Activated naive CD4-positive, alpha-beta T cell treated with anti-CD3 and anti-CD28 coated beads, Interleukin-2, amount 50 U/mL, for 24 hours (primary cell): ENCODE results near the gene CITED4.

ENCODE experiments used
- H3K27ac Mint-ChIP-seq: one replicate; pipeline ENCODE4 v1.8.0; 2021; ENCODE audit warnings: mild to moderate bottlenecking, mixed read lengths
- H3K27me3 Mint-ChIP-seq: one replicate; pipeline ENCODE4 v1.8.0; 2021; ENCODE audit warnings: mixed read lengths
- H3K36me3 Mint-ChIP-seq: one replicate; pipeline ENCODE4 v1.8.0; 2021; ENCODE audit warnings: mixed read lengths
- H3K4me1 Mint-ChIP-seq: one replicate; pipeline ENCODE4 v1.8.0; 2021; ENCODE audit warnings: mixed read lengths
- H3K4me3 Mint-ChIP-seq: one replicate; pipeline ENCODE4 v1.8.0; 2021; ENCODE audit warnings: mild to moderate bottlenecking, mixed read lengths
- H3K9me3 Mint-ChIP-seq: one replicate; pipeline ENCODE4 v1.8.0; 2021; ENCODE audit warnings: mixed read lengths

The CITED4 gene

GRCh38 chr1:40894455-40894854 is 32.3 kb upstream of the CITED4 start:
- Mint-ChIP-seq H3K9me3 (peaks cover 11% of the 10 kb centered on the region), H3K36me3 (peaks cover 2% of the 10 kb centered on the region), H3K4me1 (no peaks in the 10 kb centered on the region), H3K27me3 (peaks cover 4% of the 10 kb centered on the region), H3K4me3 (no peak overlapping the region), H3K27ac (no peak overlapping the region)

- Mint-ChIP-seq H3K9me3 (peaks cover 11% of the 10 kb centered on the region), H3K4me1 (no peaks in the 10 kb centered on the region), H3K27me3 (peaks cover 6% of the 10 kb centered on the region), H3K27ac (no peak overlapping the region), H3K4me3 (no peak overlapping the region), H3K36me3 (peaks cover 2% of the 10 kb centered on the region)
Observed at GRCh38 chr1:40893946-40894345, 31.8 kb upstream of the CITED4 start.

GRCh38 chr1:40892354-40892753 is 30.2 kb upstream of the CITED4 start:
- peaks cover 11% of the 10 kb centered on the region for H3K9me3 Mint-ChIP-seq
- no peak overlapping the region for H3K4me3 Mint-ChIP-seq
- H3K36me3 Mint-ChIP-seq = peaks cover 2% of the 10 kb centered on the region
- peaks cover 8% of the 10 kb centered on the region for H3K27me3 Mint-ChIP-seq
- no peaks in the 10 kb centered on the region for H3K4me1 Mint-ChIP-seq
- H3K27ac Mint-ChIP-seq = no peak overlapping the region

GRCh38 chr1:40890771-40891170 is 28.6 kb upstream of the CITED4 start:
- H3K4me3 Mint-ChIP-seq = no peak overlapping the region
- peaks cover 16% of the 10 kb centered on the region for H3K27me3 Mint-ChIP-seq
- H3K27ac Mint-ChIP-seq = no peak overlapping the region
- peaks cover 11% of the 10 kb centered on the region for H3K9me3 Mint-ChIP-seq
- H3K4me1 Mint-ChIP-seq = no peaks in the 10 kb centered on the region
- H3K36me3 Mint-ChIP-seq = peaks cover 2% of the 10 kb centered on the region

- Mint-ChIP-seq H3K27ac (peak overlapping the region; percentile 0), H3K9me3 (no peaks in the 10 kb centered on the region), H3K27me3 (peaks cover 27% of the 10 kb centered on the region), H3K4me3 (no peak overlapping the region), H3K4me1 (peaks cover 5% of the 10 kb centered on the region), H3K36me3 (peaks cover 2% of the 10 kb centered on the region)
Observed at GRCh38 chr1:40887652-40888051, 25.5 kb upstream of the CITED4 start.

GRCh38 chr1:40887012-40887378 is 24.8 kb upstream of the CITED4 start:
- Mint-ChIP-seq H3K27ac (no peak overlapping the region), H3K9me3 (no peaks in the 10 kb centered on the region), H3K27me3 (peaks cover 29% of the 10 kb centered on the region), H3K36me3 (peaks cover 2% of the 10 kb centered on the region), H3K4me1 (peaks cover 5% of the 10 kb centered on the region), H3K4me3 (no peak overlapping the region)

- no peak overlapping the region for H3K27ac Mint-ChIP-seq
- peaks cover 5% of the 10 kb centered on the region for H3K4me1 Mint-ChIP-seq
- no peak overlapping the region for H3K4me3 Mint-ChIP-seq
- no peaks in the 10 kb centered on the region for H3K9me3 Mint-ChIP-seq
- H3K36me3 Mint-ChIP-seq = peaks cover 2% of the 10 kb centered on the region
- H3K27me3 Mint-ChIP-seq = peaks cover 28% of the 10 kb centered on the region
Observed at GRCh38 chr1:40886318-40887011, 24.3 kb upstream of the CITED4 start.

GRCh38 chr1:40884055-40884795 is 22.1 kb upstream of the CITED4 start:
- Mint-ChIP-seq H3K36me3 (peaks cover 2% of the 10 kb centered on the region), H3K27ac (no peak overlapping the region), H3K4me3 (peak overlapping the region; percentile 67), H3K27me3 (peaks cover 26% of the 10 kb centered on the region), H3K4me1 (peaks cover 5% of the 10 kb centered on the region), H3K9me3 (no peaks in the 10 kb centered on the region)

GRCh38 chr1:40880813-40881549 is 18.8 kb upstream of the CITED4 start:
- Mint-ChIP-seq H3K27ac (no peak overlapping the region), H3K27me3 (peaks cover 16% of the 10 kb centered on the region), H3K4me3 (no peak overlapping the region), H3K36me3 (peaks cover 2% of the 10 kb centered on the region), H3K9me3 (peaks cover 2% of the 10 kb centered on the region), H3K4me1 (peaks cover 19% of the 10 kb centered on the region)

- Mint-ChIP-seq H3K4me3 (no peak overlapping the region), H3K4me1 (peaks cover 30% of the 10 kb centered on the region), H3K27me3 (peaks cover 11% of the 10 kb centered on the region), H3K9me3 (peaks cover 5% of the 10 kb centered on the region), H3K36me3 (peaks cover 5% of the 10 kb centered on the region), H3K27ac (no peak overlapping the region)
Observed at GRCh38 chr1:40879482-40880175, 17.5 kb upstream of the CITED4 start.

- H3K36me3 Mint-ChIP-seq = peaks cover 4% of the 10 kb centered on the region
- H3K4me1 Mint-ChIP-seq = peaks cover 29% of the 10 kb centered on the region
- H3K4me3 Mint-ChIP-seq = no peak overlapping the region
- H3K9me3 Mint-ChIP-seq = peaks cover 5% of the 10 kb centered on the region
- no peak overlapping the region for H3K27ac Mint-ChIP-seq
- peaks cover 8% of the 10 kb centered on the region for H3K27me3 Mint-ChIP-seq
Observed at GRCh38 chr1:40878906-40879305, 16.7 kb upstream of the CITED4 start.

- H3K27ac Mint-ChIP-seq = no peak overlapping the region
- peaks cover 2% of the 10 kb centered on the region for H3K36me3 Mint-ChIP-seq
- no peak overlapping the region for H3K4me3 Mint-ChIP-seq
Observed at GRCh38 chr1:40877698-40878097, 15.5 kb upstream of the CITED4 start.

GRCh38 chr1:40876891-40877290 is 14.7 kb upstream of the CITED4 start:
- Mint-ChIP-seq H3K27me3 (peaks cover 1% of the 10 kb centered on the region), H3K9me3 (peaks cover 5% of the 10 kb centered on the region), H3K4me1 (peaks cover 30% of the 10 kb centered on the region), H3K4me3 (no peak overlapping the region), H3K36me3 (peaks cover 2% of the 10 kb centered on the region), H3K27ac (no peak overlapping the region)

More at GRCh38 chr1:40877698-40878097, 15.5 kb upstream of the CITED4 start:
- peaks cover 5% of the 10 kb centered on the region for H3K9me3 Mint-ChIP-seq
- peaks cover 30% of the 10 kb centered on the region for H3K4me1 Mint-ChIP-seq
- H3K27me3 Mint-ChIP-seq = peaks cover 3% of the 10 kb centered on the region

GRCh38 chr1:40876436-40876761 is 14.2 kb upstream of the CITED4 start:
- Mint-ChIP-seq H3K36me3 (peaks cover 2% of the 10 kb centered on the region), H3K4me3 (no peak overlapping the region), H3K27me3 (peaks cover 1% of the 10 kb centered on the region), H3K27ac (no peak overlapping the region), H3K9me3 (peaks cover 5% of the 10 kb centered on the region), H3K4me1 (peaks cover 30% of the 10 kb centered on the region)

GRCh38 chr1:40873863-40874472 is 11.8 kb upstream of the CITED4 start:
- Mint-ChIP-seq H3K27me3 (no peaks in the 10 kb centered on the region), H3K36me3 (peaks cover 4% of the 10 kb centered on the region), H3K4me3 (no peak overlapping the region), H3K27ac (no peak overlapping the region), H3K4me1 (peaks cover 30% of the 10 kb centered on the region), H3K9me3 (peaks cover 5% of the 10 kb centered on the region)
